Measurements from ENCODE around the gene CENPO.

Gene CENPO

DNA sequence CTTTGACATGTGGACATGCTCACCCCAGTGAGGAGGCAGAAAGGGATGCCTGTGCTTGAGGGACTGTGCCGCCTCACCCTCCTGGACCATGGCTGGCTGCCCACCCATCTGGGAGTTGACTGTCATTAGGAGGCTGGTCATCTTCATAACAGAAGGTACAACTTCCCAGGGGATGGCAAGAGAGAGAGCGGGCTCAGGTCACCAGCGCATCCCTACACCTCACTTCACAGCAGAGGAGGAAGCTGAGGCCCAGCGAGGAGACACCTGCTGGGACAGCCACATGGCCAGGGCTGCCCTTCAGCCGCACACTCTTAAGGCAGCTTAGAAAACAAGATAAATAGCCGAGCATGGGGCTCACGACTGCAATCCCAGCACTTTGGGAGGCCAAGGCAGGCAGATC, 67.4 kb downstream of the CENPO start:
- DNase-seq (ENCODE audit: low read depth in 2 of 2), result no peak

DNA sequence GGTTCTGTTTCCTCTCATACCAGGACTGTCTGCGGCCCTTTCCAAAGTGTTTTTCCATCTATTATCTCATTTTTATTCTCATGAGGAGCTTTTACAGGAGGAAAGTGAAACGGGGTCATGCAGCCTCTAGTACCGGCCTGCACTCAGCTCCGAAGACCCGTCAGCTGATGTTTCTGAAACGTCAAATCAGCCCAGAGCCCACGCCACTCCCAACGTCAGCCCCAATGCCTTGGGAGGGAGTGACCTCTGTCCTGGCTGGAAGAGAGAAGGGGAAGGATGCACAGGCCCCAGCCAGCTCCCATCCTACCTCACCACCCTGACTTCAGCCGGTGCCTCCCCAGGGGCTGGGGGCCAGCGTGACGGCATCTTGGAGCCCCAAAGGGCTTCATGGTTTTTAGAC, 68.3 kb downstream of the CENPO start:
- DNase-seq (ENCODE audit: low read depth in 2 of 2), result no peak

DNA sequence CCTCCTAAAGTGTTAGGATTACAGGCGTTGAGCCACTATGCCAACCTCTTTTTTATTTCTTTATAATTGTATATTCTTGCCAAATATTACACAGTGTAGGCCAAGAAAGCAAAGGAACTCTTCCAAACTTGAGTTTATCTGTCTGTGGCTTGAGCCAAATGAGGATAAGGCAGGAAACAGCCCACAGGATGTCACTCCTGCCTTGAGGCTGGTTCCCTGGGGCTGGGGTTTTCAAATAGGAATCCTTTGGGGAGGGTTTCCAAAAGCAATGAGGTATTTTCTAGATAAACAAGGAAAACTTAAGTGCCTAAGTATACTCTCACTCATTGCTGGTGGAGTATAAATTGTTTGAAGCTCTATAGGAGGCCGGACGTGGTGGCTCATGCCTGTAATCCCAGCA, 70.4 kb downstream of the CENPO start:
- no peak for DNase-seq (ENCODE audit: low read depth in 2 of 2)

DNA sequence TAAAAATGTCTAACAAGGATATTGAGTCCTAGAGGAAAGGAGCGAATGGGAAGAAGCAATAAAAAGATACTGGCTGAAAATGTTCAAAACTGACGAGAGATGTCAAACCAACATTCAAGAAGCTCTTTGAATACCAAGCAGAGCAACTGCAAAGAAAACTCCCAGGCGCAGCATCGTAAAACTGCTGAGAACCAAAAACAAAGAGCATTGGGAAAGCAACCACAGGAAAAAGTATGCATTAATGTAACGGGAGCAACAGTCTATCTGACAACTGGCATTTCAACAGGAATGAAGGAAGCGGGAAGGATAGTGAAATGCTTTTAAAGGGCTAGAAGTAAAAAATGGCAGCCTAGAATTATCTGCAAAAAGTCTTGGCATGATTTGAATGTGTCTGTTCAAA, 73.7 kb downstream of the CENPO start:
- DNase-seq (ENCODE audit: low read depth in 2 of 2), result no peak

DNA sequence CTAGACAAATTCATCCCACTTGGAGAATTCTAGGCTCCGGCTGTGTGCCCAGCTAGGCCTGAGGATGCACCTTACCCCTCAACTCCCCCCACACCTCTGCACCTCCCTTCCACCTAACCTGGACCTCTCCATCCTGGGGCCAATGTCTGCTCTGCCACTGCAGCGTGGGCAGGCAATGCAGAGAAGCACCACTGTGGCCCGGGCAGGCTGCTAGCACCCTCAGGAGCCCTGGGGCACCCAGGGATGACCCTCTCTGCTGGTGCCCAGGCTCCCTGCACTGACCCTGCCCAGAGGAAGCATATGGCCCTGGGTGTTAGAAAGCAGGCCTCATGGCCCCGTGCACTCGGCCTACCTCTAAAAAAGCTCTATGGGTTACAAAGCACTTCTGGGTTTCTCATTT, 77.2 kb downstream of the CENPO start:
- no peak for DNase-seq (ENCODE audit: low read depth in 2 of 2)

DNA sequence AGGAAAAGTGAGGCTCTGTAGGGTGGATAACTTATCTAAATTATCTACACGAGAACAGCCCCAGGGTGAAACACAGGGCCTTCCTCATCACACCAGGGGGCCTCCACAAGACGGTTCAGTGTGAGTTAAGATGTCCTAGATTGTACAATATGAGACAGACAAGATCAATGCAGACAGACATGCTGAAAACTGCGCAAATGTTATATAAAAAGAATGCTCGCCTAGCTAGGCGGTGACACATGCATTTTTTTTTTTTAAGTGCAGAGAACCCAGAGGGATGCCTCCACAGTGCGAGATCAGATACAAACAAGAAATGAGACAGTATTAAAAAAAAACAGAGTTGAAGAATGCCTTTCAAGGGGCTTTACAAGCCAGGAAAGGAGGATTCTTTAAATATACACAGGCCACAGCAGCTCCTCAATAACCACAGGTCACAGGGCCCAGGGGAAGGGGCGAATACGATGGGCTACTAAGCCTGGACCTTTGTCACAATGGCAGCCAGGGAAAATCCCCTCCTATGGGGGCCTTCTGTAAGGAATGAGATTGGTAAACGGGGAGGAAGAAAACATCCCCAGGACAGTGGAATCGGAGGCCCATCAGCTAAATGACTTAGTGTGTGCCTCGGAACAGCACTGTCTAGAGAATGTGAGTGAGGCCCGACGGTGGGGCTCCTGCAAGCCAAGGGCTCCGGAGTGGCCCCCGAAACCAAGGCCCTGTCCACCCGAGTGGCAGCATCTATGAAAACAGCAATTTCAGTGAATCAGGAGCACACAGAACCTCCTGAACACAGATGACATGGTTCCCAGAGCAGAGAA, 77.9 kb downstream of the CENPO start:
- no peak for DNase-seq (ENCODE audit: low read depth in 2 of 2)

DNA sequence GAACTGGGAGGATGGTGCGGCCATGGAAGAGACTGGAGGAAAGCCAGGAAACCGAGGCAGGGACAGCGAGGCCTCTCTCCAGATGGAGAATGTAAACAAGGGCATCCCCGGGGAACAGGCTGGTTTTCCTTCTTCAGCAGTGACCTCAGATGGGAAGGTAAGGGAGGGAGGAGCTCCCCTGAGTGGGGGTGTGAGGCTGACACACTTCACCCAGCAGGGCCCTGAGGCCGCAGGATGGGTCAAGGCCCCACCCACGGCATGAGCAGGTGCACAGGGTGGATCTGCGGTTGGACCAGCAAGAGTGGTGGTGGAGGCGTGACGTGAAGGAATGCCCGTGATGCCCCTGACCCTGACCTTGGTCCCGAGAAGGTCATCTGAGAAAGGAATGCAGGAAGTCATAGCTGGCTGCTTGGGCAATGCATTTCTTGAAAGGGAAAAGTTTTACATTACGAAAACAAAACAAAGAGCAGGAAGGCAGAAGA, 78.7 kb downstream of the CENPO start:
- no peak for DNase-seq (ENCODE audit: low read depth in 2 of 2)
